ENCODE measurements around the gene OXSR1. TPM values are rescaled to one million over a fixed set of nuclear protein-coding genes. Genes with fewer than 3 reads are reported as not detected.

Gene OXSR1
- total and polyA plus RNA-seq, 2 of the 13 experiments (the other 11 are each of a cell fraction or from before 2014, with no cell fraction given) = 27.4 to 32.6 TPM

GRCh38 chr3:38136777-38137614 lies 28.3 kb upstream of the OXSR1 start, which contains the start of gene ACAA1 (continued):
- TF ChIP-seq ZBTB40 (IDR thresholded peaks at IDR 0.05) = no peak
- TF ChIP-seq ZBTB40 (CRISPR knock-in tag; IDR thresholded peaks at IDR 0.05) = peak; percentile 35; the same call in 1 of the 2 replicates
- peak; percentile 77; the same call in 1 of the 2 replicates for TF ChIP-seq ZNF430 (CRISPR knock-in tag; IDR thresholded peaks at IDR 0.05)
- no peak for TF ChIP-seq ZNF562 (CRISPR knock-in tag; IDR thresholded peaks at IDR 0.05; ENCODE audit: borderline replicate concordance)
- no peak for TF ChIP-seq GPBP1L1 (CRISPR knock-in tag; IDR thresholded peaks at IDR 0.05)
- peak; percentile 46 for TF ChIP-seq RAD21 (CRISPR knock-in tag; IDR thresholded peaks at IDR 0.05)
- no peak; the same call in 1 of the 2 replicates for TF ChIP-seq KAT7 (CRISPR knock-in tag; IDR thresholded peaks at IDR 0.05; ENCODE audit: borderline replicate concordance)
- TF ChIP-seq MAZ (IDR thresholded peaks at IDR 0.05; ENCODE audit: borderline replicate concordance, low read depth, low read length) = 0 out of 2 replicates have a peak, but pooled peaks have one; percentile 8
- TF ChIP-seq MAZ (CRISPR knock-in tag; IDR thresholded peaks at IDR 0.05; ENCODE audit: low read depth) = peak; percentile 68
- TF ChIP-seq NFAT5 (CRISPR knock-in tag; IDR thresholded peaks at IDR 0.05) = no peak
- no peak; the same call in 1 of the 2 replicates for TF ChIP-seq ZNF784 (CRISPR knock-in tag; IDR thresholded peaks at IDR 0.05; ENCODE audit: borderline replicate concordance)
